ENCODE data around the gene KCNA10.

- TF ChIP-seq SPI1 (IDR thresholded peaks at IDR 0.05; ENCODE audit: borderline replicate concordance, low read depth) (no peak), CTCF (IDR thresholded peaks at IDR 0.05; ENCODE audit: insufficient read depth, low read length) (no peak), REST (IDR thresholded peaks at IDR 0.05; ENCODE audit: insufficient replicate concordance, low read depth) (no peak)
Observed at GRCh38 chr1:110509655-110510054, 9.3 kb downstream of the KCNA10 start.

Measured in HL-60 (cell line).